Pulmonary artery endothelial cell (primary cell): ENCODE results near the gene GPR155. TPM values are rescaled to one million over a fixed set of nuclear protein-coding genes. Genes with fewer than 3 reads are reported as not detected.

Experiments
- DNase-seq: peaks from one replicate; pipeline ENCODE4 v3.0.0-alpha.2; 2011; ENCODE audit warnings: low read depth, low spot score
- total RNA-seq: library from RNA; depleted of rRNA; stranded (reverse); fragments of >200 nt; gene quantifications from 2 replicates; pipeline ENCODE4 v1.2.3, GENCODE V29; 2014

The GPR155 gene
- 1.9 and 2.3 TPM in 2 replicates for total RNA-seq

DNA sequence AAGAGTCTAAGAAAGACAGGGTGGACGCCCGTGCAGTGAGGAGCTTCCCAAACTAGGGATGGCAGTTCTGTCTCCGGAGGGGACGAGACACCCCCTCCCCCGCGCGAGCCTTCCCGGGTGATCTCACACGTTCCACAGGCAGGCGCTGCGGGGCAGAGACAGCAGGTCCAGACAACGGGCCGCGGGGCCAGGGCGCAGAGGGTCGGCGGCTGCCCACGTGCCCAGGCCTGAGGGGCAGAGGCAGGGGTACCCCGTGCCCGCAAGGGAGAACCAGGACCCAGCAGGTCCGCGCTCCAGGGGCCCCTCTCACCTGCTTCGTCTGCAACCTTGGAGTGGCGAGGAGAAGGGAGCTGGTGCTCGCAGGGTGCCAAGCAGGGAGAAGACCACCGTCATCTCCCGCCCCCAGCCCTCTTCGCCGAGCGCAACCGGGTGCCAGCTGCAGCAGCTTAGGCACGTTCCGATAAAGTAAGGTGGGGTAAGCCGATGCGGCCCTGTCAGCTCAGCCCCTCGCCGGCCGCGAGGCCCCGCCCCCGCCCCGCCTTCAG lies at the start of gene GPR155:
Gene GPR155, minus strand, starts transcription at position 467 of the 545 bp plus-strand sequence. CDS start 5,073 bp downstream, outside the sequence.
- DNase-seq, result no peak

DNA sequence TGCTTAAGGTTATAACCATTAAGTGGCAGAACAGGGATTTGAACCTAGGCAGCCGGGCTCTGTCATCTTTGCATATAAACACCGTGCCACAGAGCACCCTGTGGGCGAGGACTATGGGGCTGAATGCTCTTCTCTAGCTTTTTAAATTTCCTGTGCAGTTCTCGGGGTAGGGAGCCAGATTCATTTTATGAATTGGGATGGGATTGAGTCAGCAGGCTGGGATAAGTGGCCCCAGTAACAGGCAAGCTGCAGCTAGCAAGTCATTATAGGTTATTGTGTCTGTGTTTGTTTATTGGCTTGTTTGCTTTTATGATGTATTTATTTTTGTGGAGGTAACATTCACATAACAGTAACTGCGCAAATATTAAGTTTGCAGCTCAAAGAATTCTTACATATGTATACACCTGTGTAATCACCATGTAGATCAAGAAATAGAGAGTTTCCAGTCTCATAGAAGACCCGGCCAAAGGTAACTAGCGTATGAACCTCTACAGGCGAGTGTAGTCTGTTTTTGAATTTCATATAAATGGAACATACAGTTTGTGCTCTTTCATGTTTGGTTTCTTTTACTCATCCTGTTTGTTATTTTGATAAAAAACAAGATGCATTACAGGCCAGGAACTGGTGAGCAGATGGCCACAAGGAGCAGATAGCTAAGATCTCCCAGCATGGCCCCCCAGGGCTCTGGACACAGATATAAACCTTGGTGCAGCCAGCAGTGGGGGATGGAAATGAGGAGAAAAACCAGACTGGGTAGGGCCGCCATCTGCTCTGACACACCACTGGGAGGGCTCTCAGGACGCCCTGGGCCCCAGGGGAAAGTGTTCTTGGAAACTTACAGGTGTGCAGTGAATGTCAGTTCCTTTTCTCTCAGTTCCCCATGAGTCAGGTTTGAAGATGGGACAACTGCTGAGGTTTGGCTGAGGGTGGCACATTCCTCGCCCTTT lies 49.2 kb upstream of the GPR155 start:
- DNase-seq, result no peak

GRCh38 chr2:174535083-174535482 lies 48.3 kb upstream of the GPR155 start:
- no peak for DNase-seq

DNA sequence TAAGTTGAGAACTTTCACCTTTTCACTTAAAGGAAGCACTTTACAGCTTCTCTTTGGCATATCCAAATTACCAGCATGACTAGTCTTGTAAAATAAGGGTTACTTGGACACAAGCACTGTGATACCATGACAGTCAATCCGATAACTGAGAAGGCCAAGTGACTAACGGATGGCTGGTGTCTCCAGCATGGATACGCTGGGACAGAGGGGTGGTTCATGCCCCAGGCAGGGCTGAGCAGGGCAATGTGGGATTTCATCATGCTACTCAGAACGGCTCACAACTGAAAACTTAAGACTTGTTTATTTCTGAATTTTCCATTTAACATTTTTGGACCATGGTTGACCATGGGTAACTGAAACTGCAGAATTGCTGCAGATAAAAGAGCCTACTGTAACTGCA lies 43.1 kb upstream of the GPR155 start:
- no peak for DNase-seq

- no peak for DNase-seq
Measured at GRCh38 chr2:174527959-174528358, 41.1 kb upstream of the GPR155 start.

- DNase-seq, result no peak
Measured at GRCh38 chr2:174527101-174527721, 40.4 kb upstream of the GPR155 start.

GRCh38 chr2:174524527-174524926 lies 37.7 kb upstream of the GPR155 start:
- no peak for DNase-seq

DNA sequence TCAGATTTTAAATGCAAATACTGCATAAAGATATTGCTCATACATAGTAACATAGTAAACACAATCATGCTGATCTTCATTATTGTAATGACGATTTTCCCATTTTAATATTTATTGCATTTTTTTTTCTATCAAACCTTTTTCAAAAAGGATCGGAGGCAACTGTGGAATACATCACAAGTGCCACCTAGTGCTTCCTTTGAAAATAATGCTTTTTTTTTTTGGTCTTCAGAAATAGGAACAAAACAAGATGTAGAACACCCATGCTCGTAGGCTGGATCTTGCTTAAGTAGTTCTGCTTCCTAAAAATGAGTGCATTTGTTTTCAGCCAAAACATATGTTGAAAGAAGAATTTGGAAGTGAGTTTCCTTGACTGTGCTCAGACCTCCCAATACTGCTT lies 35.7 kb upstream of the GPR155 start:
- DNase-seq, result no peak

- DNase-seq, result no peak
Measured at GRCh38 chr2:174518395-174518794, 31.6 kb upstream of the GPR155 start.

DNA sequence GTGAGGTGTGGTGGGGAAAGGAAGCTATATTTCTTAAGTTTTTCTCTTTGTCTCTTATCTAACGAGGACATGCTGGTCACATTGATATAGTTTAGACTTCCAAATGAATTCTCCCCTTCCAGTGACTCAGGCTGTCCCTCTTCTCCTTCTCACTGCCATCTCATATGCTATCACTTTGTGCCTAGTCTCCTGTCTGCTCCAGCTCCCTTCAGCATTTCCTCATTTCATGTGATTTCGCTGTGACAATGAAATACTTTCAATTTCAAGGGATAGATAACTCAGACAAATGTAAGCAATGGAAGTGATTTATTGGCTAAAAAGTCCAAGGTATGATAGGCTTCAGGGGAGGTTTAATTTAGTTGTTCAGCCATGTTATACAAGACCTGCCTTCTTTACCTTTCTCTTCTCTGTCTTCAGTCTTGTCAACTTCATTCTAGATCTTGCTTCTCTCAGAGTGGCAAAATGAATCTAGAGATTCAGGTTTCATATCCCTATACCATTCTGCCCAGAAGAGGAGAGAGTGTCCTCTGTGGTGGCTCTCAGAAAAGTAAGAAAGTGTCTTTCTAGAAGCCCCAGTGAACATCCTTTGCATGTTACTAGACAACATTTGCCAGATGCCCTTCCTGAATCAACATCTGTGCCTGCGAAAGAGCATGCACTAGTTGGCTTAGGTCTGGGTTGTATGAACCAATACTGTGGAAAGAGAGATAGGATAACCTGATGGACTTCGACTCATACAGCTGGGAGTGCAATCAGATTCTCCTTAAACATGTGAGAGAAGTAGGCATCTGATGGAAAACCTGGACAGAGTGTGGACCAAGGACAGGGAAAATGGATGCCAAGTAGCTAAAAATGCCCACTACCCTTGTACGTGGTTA lies 29.9 kb upstream of the GPR155 start:
- DNase-seq, result no peak

DNA sequence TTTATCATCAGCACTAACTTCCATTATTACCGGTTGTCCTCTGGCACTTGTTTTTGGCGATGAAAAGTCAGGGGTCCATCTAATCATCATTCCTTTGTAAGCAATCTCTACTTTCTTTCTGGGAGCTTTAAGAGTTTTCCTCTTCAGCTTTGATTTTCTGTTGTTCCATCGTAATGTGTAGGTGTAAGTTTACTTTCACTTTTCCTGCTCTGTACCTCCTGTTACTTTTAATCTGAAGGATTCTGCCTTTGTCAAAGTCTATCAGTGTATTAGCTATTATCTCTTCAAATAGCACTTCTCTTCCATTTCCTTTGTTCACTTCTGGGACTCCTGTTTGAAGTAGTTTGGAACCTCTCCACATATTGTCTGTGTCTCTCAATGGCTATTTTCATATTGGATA lies 25.5 kb upstream of the GPR155 start:
- DNase-seq, result no peak

DNA sequence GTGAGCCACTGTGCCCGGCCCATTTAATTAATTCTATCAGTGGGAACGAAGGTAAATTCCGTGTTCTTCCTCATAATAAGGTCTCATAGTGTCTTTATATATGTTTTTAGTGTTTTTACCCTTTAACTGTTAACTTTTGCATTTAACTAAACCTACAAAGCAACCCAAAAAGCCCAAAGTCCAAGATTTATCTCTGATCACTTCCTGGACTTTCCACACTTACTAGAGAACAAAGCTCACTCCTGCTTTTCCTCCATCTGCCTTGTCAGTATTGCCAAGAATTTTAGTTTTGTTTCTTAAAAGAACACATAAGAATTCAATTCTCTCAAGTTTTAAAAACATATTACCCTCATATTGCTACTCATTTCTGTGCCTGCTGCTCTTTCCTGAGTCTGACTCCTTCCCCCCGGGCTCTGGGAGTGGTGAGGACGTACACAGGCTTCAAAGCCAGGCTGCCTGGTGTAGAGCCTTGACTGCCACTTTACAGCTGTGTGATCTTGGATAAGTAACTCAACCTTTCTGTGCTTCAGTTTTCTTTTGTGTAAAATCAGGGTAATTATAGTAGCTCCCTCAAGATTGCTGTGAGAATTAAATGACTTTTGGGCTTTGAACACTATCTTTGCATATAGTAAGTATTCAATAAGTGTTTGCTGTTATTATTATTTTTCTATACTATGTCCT lies 24.9 kb upstream of the GPR155 start:
- no peak for DNase-seq

DNA sequence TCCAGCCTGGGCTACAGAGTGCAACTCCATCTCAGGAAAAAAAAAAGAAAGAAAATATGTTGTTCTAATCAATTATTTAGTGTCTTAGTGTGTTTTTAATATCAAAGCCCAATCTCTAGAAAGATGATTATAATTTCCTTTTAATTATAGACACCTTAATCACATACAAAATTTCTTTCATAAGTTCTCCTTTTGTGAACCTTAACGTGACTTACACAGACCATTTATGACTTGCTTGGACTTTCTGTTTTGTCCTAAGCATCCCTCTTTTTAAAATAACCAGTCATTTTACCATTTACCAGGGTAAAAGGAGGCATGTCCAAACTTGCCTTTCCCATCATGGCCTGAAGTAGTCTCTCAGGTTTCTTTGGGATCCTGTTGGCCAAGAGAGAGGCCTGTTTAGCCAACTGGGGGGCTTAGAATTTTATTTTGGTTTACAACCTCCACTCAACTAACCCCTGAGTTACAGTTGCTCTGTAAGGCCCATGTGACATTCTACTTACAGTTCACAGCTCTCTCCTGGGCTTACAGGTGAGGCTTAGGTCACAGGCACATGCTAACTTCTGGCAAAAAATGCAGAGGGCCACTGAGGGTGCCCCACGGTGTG lies 23.9 kb upstream of the GPR155 start:
- no peak for DNase-seq

DNA sequence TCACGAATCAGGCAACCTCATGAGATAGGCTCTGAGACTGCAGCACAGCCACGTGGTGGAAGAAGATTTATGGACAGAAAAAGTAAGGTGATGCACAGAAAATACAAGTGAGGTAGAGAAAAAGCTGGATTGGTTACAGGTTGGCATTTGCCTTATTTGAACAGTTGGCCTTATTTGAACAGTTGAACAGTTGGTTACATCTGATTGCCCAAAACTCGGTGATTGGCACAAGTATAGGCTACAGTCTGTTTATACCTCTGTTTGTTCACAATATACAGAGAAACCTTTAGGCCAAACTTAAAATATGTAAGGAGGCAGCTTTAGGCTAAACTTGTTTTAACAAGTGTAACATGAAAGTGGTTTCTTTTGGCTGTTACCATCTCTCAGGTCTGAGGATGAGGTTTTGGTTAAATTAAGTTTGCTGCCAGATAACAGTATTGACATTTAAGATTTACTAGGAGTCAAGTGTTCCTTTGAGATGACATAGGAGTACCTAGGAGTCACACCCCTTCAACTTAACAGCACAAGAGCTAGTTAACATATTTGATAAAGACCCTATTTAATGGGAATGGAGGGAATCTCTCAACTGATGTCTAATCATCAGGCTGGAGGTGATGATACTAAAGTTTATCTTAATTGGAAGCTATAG lies 16.5 kb upstream of the GPR155 start:
- no peak for DNase-seq

- no peak for DNase-seq
Measured at GRCh38 chr2:174499371-174499770, 12.5 kb upstream of the GPR155 start.

GRCh38 chr2:174495365-174496012 lies 8.7 kb upstream of the GPR155 start:
- no peak for DNase-seq

DNA sequence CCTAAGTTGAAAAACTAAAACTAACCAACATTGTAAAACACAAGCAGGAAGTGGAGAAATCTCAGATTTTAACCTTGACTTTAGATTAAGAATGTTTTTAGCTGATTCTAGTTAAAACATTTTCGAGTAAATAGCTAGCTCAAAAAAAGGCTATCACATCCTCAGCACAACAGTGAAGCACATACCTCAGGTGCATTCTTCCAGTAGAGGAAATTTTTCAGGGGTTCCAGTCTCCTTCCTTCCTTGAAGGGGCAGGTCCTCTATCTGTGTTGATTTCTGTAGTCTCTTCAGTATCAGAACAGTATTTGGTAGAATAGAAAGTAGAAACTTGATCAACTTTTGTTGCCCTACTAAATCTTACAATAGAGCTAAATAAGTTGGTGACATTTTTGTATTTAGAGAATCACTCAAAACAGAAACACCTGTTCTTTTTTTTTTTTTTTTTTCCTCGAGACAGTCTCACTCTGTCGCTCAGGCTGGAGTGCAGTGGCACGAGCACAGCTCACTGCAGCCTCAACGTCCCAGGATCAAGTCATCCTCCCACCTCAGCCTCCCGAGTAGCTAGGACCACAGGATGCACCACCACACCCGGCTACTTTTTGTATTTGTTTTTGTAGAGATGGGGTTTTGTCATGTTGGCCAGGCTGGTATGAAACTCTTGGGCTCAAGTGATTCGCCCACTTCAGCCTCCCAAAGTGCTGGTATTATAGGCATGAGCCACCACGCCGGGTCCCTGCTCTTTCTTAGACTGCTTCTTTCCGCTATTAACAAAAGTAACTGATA lies 6.9 kb upstream of the GPR155 start:
- no peak for DNase-seq

DNA sequence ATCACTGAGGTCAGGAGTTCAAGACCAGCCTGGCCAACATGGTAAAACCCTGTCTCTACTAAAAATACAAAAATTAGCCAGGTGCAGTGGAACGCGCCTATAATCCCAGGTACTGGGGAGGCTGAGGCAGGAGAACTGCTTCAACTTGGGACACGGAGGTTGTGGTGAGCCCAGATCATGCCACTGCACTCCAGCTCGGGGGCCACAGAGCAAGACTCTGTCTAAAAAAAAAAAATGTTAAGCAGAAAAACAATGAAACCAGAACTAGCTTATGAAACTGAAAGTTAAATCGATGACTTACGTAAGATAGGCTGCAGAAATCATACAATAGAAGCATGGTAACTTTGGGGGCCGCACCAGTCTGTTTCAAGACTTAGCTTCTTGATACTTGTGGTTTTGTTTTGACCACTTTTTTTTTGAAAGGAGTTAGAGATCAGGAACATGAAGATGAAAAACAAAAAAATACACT lies 6.2 kb upstream of the GPR155 start:
- DNase-seq, result no peak

- DNase-seq, result no peak
Measured at GRCh38 chr2:174491947-174492346, 5.1 kb upstream of the GPR155 start.
